Aortic smooth muscle cell (primary cell): ENCODE measurements around the gene OR2A7. TPM values are rescaled to one million over a fixed set of nuclear protein-coding genes. Genes with fewer than 3 reads are reported as not detected.

Source experiments
- total RNA-seq: library from RNA; depleted of rRNA; stranded (reverse); fragments of >200 nt; gene quantifications from 2 replicates; pipeline ENCODE4 v1.2.3, GENCODE V29; 2014

OR2A7 gene
- 0.26 and 0.37 TPM in 2 replicates for total RNA-seq

GRCh38 chr7:144264692-144265091 is at the start of gene OR2A7:
Gene OR2A7 (minus strand): TSS chr7:144264792. CDS start chr7:144259628, 5,164 bp downstream.

GRCh38 chr7:144311872-144312469 is 47.4 kb upstream of the OR2A7 start, which contains the start of gene OR2A1:
Gene OR2A1 (plus strand): TSS chr7:144312419. CDS start chr7:144318125, 5,706 bp downstream.

GRCh38 chr7:144269188-144269587 is 4.6 kb upstream of the OR2A7 start, which contains the start of gene CTAGE8:
Gene CTAGE8 (minus strand): TSS chr7:144269288. CDS start chr7:144269250, 38 bp downstream.

GRCh38 chr7:144239365-144239764 is 25.2 kb downstream of the OR2A7 start, which contains the start of gene OR2A42:
Gene OR2A42 (minus strand): TSS chr7:144239605. CDS start chr7:144232843, 6,762 bp downstream.

Other genes with a start within 250 kb of the OR2A7 start
- gene OR2A5, start 215.8 kb downstream of the OR2A7 start, total RNA-seq, result not detected in 2 replicates
- not detected in 2 replicates for gene OR2A25, start 195.0 kb downstream of the OR2A7 start, total RNA-seq
- gene OR2A12, start 178.5 kb downstream of the OR2A7 start, total RNA-seq, result not detected in 2 replicates
- gene OR2A2, start 155.2 kb downstream of the OR2A7 start, total RNA-seq, result not detected in 2 replicates
- gene OR2A14, start 141.6 kb downstream of the OR2A7 start, total RNA-seq, result not detected in 2 replicates
- 0.37 and 0.66 TPM in 2 replicates for gene CTAGE4, start 81.3 kb downstream of the OR2A7 start, total RNA-seq
- 2.0 and 3.0 TPM in 2 replicates for gene ARHGEF35, start 69.0 kb downstream of the OR2A7 start, total RNA-seq
- 0.06 TPM in 1 of 2 replicates, not detected in the other for gene OR2A42, start 25.2 kb downstream of the OR2A7 start, total RNA-seq
- 0.68 TPM in 1 of 2 replicates, not detected in the other for gene CTAGE8, start 4.5 kb upstream of the OR2A7 start, total RNA-seq
- gene OR2A1, start 47.6 kb upstream of the OR2A7 start, total RNA-seq, result under 0.01 and 0.19 TPM in 2 replicates
- gene ARHGEF5, start 90.6 kb upstream of the OR2A7 start, total RNA-seq, result 2.0 TPM in 2 replicates
- not detected in 2 replicates for gene NOBOX, start 138.9 kb upstream of the OR2A7 start, total RNA-seq